ENCODE data around the gene C11orf54.

DNA sequence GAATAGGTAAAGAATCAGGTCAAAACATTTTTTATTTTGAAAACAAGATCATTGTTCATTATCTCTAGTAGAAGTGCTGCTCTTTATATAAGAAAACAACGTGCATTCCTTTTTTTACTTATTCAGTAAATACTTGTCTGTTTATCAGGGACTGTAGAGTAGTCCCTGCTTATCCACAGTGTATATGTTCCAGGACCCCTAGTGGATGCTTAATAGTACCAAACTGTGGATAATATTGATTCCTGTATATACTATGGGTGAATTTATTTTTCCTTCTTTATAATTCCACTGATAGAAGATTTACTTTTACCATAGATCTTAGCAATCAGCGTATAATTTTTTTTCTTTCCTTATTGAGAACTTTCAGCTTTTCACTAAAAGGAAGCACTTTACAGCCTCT, 47.4 kb upstream of the C11orf54 start:
- no peak for TF ChIP-seq EZH2 (IDR thresholded peaks at IDR 0.05; ENCODE audit: low read length)
- TF ChIP-seq, protein P1, sequence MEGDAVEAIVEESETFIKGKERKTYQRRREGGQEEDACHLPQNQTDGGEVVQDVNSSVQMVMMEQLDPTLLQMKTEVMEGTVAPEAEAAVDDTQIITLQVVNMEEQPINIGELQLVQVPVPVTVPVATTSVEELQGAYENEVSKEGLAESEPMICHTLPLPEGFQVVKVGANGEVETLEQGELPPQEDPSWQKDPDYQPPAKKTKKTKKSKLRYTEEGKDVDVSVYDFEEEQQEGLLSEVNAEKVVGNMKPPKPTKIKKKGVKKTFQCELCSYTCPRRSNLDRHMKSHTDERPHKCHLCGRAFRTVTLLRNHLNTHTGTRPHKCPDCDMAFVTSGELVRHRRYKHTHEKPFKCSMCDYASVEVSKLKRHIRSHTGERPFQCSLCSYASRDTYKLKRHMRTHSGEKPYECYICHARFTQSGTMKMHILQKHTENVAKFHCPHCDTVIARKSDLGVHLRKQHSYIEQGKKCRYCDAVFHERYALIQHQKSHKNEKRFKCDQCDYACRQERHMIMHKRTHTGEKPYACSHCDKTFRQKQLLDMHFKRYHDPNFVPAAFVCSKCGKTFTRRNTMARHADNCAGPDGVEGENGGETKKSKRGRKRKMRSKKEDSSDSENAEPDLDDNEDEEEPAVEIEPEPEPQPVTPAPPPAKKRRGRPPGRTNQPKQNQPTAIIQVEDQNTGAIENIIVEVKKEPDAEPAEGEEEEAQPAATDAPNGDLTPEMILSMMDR (optimal IDR thresholded peaks at IDR 0.05 in 1 of 3, IDR thresholded peaks at IDR 0.05 in 1 of 3, conservative IDR thresholded peaks at IDR 0.05 in 1 of 3; ENCODE audit: extremely low read depth in 1 of 3, insufficient read depth in 2 of 3, low read length in 3 of 3): no peak

Data from keratinocyte (primary cell).